Measurements from ENCODE around the gene AGAP1. TPM values are rescaled to one million over a fixed set of nuclear protein-coding genes. Genes with fewer than 3 reads are reported as not detected.

AGAP1 gene
- total RNA-seq, 1 donor = 18.5 TPM

GRCh38 chr2:235908826-235909225, 415.0 kb downstream of the AGAP1 start:
- no peak overlapping the region for H3K27ac ChIP-seq (ENCODE audit: low read depth, low read length)
- H2AFZ ChIP-seq (ENCODE audit: low read length) = no peak overlapping the region
- H3K4me1 ChIP-seq (ENCODE audit: insufficient read depth, low read length) = no peaks in the 10 kb centered on the region
- no peak overlapping the region for H3K4me2 ChIP-seq (ENCODE audit: insufficient read depth, low read length)
- DNase-seq (ENCODE audit: insufficient read length, low spot score, missing footprints) = peak; percentile 71
- H3K36me3 ChIP-seq (ENCODE audit: insufficient read depth, low read length) = peaks cover 3% of the 10 kb centered on the region
- no peaks in the 10 kb centered on the region for H3K79me2 ChIP-seq (ENCODE audit: insufficient read depth, low read length)
- no peaks in the 10 kb centered on the region for H4K20me1 ChIP-seq (ENCODE audit: insufficient read depth, low read length)
- no peak for TF ChIP-seq CTCF (IDR thresholded peaks at IDR 0.05; ENCODE audit: extremely low read depth, low read depth, low read length)
- H3K9me3 ChIP-seq (ENCODE audit: low read depth, low read length) = no peaks in the 10 kb centered on the region
- H3K27me3 ChIP-seq (ENCODE audit: insufficient read depth, low read length) = no peaks in the 10 kb centered on the region
- no peak overlapping the region for H3K4me3 ChIP-seq (ENCODE audit: insufficient read depth, low read length)

- Histone ChIP-seq H3K4me3 (ENCODE audit: insufficient read depth, low read length) (no peak overlapping the region), H3K27me3 (ENCODE audit: insufficient read depth, low read length) (no peaks in the 10 kb centered on the region), H3K36me3 (ENCODE audit: insufficient read depth, low read length) (peaks cover 3% of the 10 kb centered on the region), H4K20me1 (ENCODE audit: insufficient read depth, low read length) (no peaks in the 10 kb centered on the region), H3K4me1 (ENCODE audit: insufficient read depth, low read length) (no peaks in the 10 kb centered on the region), H3K79me2 (ENCODE audit: insufficient read depth, low read length) (no peaks in the 10 kb centered on the region), H2AFZ (ENCODE audit: low read length) (no peak overlapping the region), H3K9me3 (ENCODE audit: low read depth, low read length) (no peaks in the 10 kb centered on the region), H3K4me2 (ENCODE audit: insufficient read depth, low read length) (no peak overlapping the region), H3K27ac (ENCODE audit: low read depth, low read length) (no peak overlapping the region)
- no peak for DNase-seq (ENCODE audit: insufficient read length, low spot score, missing footprints)
- no peak for TF ChIP-seq CTCF (IDR thresholded peaks at IDR 0.05; ENCODE audit: extremely low read depth, low read depth, low read length)
Measured at GRCh38 chr2:235909358-235909757, 415.5 kb downstream of the AGAP1 start.

- peak; percentile 50 for DNase-seq (ENCODE audit: insufficient read length, low spot score, missing footprints)
Measured at GRCh38 chr2:235910067-235910466, 416.2 kb downstream of the AGAP1 start.

GRCh38 chr2:235911125-235911524, 417.3 kb downstream of the AGAP1 start:
- no peak for TF ChIP-seq CTCF (IDR thresholded peaks at IDR 0.05; ENCODE audit: extremely low read depth, low read depth, low read length)
- Histone ChIP-seq H2AFZ (ENCODE audit: low read length) (no peak overlapping the region), H3K27me3 (ENCODE audit: insufficient read depth, low read length) (no peaks in the 10 kb centered on the region), H3K9me3 (ENCODE audit: low read depth, low read length) (no peaks in the 10 kb centered on the region), H3K4me2 (ENCODE audit: insufficient read depth, low read length) (no peak overlapping the region), H3K4me3 (ENCODE audit: insufficient read depth, low read length) (no peak overlapping the region), H3K27ac (ENCODE audit: low read depth, low read length) (no peak overlapping the region), H3K4me1 (ENCODE audit: insufficient read depth, low read length) (no peaks in the 10 kb centered on the region), H4K20me1 (ENCODE audit: insufficient read depth, low read length) (no peaks in the 10 kb centered on the region), H3K36me3 (ENCODE audit: insufficient read depth, low read length) (peaks cover 3% of the 10 kb centered on the region), H3K79me2 (ENCODE audit: insufficient read depth, low read length) (no peaks in the 10 kb centered on the region)
- DNase-seq (ENCODE audit: insufficient read length, low spot score, missing footprints) = peak; percentile 49

More at GRCh38 chr2:235910067-235910466, 416.2 kb downstream of the AGAP1 start:
- no peak overlapping the region for H2AFZ ChIP-seq (ENCODE audit: low read length)
- peaks cover 3% of the 10 kb centered on the region for H3K36me3 ChIP-seq (ENCODE audit: insufficient read depth, low read length)
- H3K4me2 ChIP-seq (ENCODE audit: insufficient read depth, low read length) = no peak overlapping the region
- H3K79me2 ChIP-seq (ENCODE audit: insufficient read depth, low read length) = no peaks in the 10 kb centered on the region
- TF ChIP-seq CTCF (IDR thresholded peaks at IDR 0.05; ENCODE audit: extremely low read depth, low read depth, low read length) = no peak
- no peaks in the 10 kb centered on the region for H4K20me1 ChIP-seq (ENCODE audit: insufficient read depth, low read length)
- no peaks in the 10 kb centered on the region for H3K9me3 ChIP-seq (ENCODE audit: low read depth, low read length)
- no peak overlapping the region for H3K27ac ChIP-seq (ENCODE audit: low read depth, low read length)
- no peaks in the 10 kb centered on the region for H3K27me3 ChIP-seq (ENCODE audit: insufficient read depth, low read length)
- no peaks in the 10 kb centered on the region for H3K4me1 ChIP-seq (ENCODE audit: insufficient read depth, low read length)
- H3K4me3 ChIP-seq (ENCODE audit: insufficient read depth, low read length) = no peak overlapping the region
